ENCODE results near the gene CORO2B. TPM values are rescaled to one million over a fixed set of nuclear protein-coding genes. Genes with fewer than 3 reads are reported as not detected.

Gene CORO2B
- total and polyA plus RNA-seq, 2 of the 4 experiments (the other 2 are of a cell fraction): 9.3 to 39.3 TPM

- TF ChIP-seq USF2 (IDR thresholded peaks at IDR 0.05; ENCODE audit: low read depth, low read length): 0 out of 2 replicates have a peak, but pooled peaks have one; percentile 13
Observed at GRCh38 chr15:68620721-68621527, 42.1 kb downstream of the CORO2B start (continued).

GRCh38 chr15:68621535-68621934, 42.7 kb downstream of the CORO2B start:
- Histone ChIP-seq H3K4me3 (ENCODE audit: insufficient read depth, low read depth, low read length) (no peak overlapping the region), H4K91ac (ENCODE audit: insufficient read depth, low read depth, low read length) (peak overlapping the region; percentile 96), H2BK5ac (ENCODE audit: low read depth, low read length, poor library complexity, severe bottlenecking) (peak overlapping the region; percentile 91), H4K20me1 (ENCODE audit: insufficient read depth, low read length) (peaks cover 3% of the 10 kb centered on the region; the same call in 1 of the 2 replicates), H3K79me1 (ENCODE audit: low read depth in 1 of 2, low read length in 2 of 2) (peaks cover 20 to 82% of the 10 kb centered on the region in 2 experiments), H3K23ac (ENCODE audit: low read depth, low read length) (peak overlapping the region; percentile 96), H3K56ac (ENCODE audit: extremely low read depth, insufficient read depth, low read length) (peak overlapping the region; percentile 30; the same call in 1 of the 2 replicates), H2AK5ac (ENCODE audit: low read depth, low read length) (peak overlapping the region; percentile 95), H3K27me3 (ENCODE audit: control insufficient read depth, insufficient read depth, low read length) (no peaks in the 10 kb centered on the region), H3K27ac (ENCODE audit: insufficient read depth, low read length) (peak overlapping the region; percentile 83), H3K4me2 (ENCODE audit: low read depth, low read length) (peak overlapping the region; percentile 59; the same call in 1 of the 2 replicates), H3K9me3 (ENCODE audit: control insufficient read depth, insufficient read depth, low read length) (no peaks in the 10 kb centered on the region), H3K9ac (ENCODE audit: low read depth, low read length) (peak overlapping the region; percentile 6; the same call in 1 of the 2 replicates), H4K5ac (ENCODE audit: low read depth, low read length) (peak overlapping the region; percentile 62), H3K4ac (ENCODE audit: low read depth, low read length) (peak overlapping the region; percentile 98), H3K18ac (ENCODE audit: low read depth, low read length) (peak overlapping the region; percentile 58), H3K9me1 (ENCODE audit: insufficient read depth, low read length) (peaks cover 38% of the 10 kb centered on the region), H2AFZ (replicated peaks; ENCODE audit: low read length, poor library complexity) (peak overlapping the region; percentile 87), H3K4me1 (ENCODE audit: control insufficient read depth, insufficient read depth, low read length) (peaks cover 36% of the 10 kb centered on the region), H2AK9ac (replicated peaks; ENCODE audit: low read depth, low read length, poor library complexity) (peak overlapping the region; percentile 94), H2BK20ac (ENCODE audit: low read depth, low read length) (peak overlapping the region; percentile 95), H2BK15ac (ENCODE audit: low read depth, low read length) (peak overlapping the region; percentile 93; the same call in 1 of the 3 replicates), H3K14ac (replicated peaks; ENCODE audit: low read depth, low read length) (peak overlapping the region; percentile 98), H2BK120ac (ENCODE audit: low read depth, low read length) (peak overlapping the region; percentile 97), H3K36me3 (ENCODE audit: control insufficient read depth, insufficient read depth, low read length) (no peaks in the 10 kb centered on the region), H4K8ac (ENCODE audit: low read depth in 2 of 2, low read length in 2 of 2) (peak overlapping the region; percentile 26 to 89; a peak in 3 of 4 replicates)
- BruUV-seq (replicated peaks): no TSS peak
- dilution Hi-C loops (cut with HindIII; ENCODE audit: low sequenced_read_pairs, unreplicated experiment) (no loop called here), in situ Hi-C loops (cut with MboI; ENCODE audit: low sequenced_read_pairs) (no loop called here), intact Hi-C loops (cut with micrococcal nuclease) (loop anchor here (2.0 kb wide), 1 partner anchor 15 kb away; no protein-coding TSS in a partner anchor)
- ChIA-PET POLR2A (ENCODE audit: unreplicated experiment) (interaction anchor here (0.6 kb wide), 1 partner anchor 334 kb away, joined by 3 read pairs; no protein-coding TSS in a partner anchor), CTCF (no interaction called here)
- no CpG with 5 or more reads among the region's 1 CpG for WGBS, 2 experiments (ENCODE audit: extremely low coverage in 2 of 2, insufficient read length in 1 of 2)
- DNase-seq (no peak), ATAC-seq (ENCODE audit: low read depth) (no peak)
- TF ChIP-seq BHLHE40 (IDR thresholded peaks at IDR 0.05; ENCODE audit: low read depth, low read length) (no peak), USF2 (IDR thresholded peaks at IDR 0.05; ENCODE audit: low read depth, low read length) (no peak), CEBPB (IDR thresholded peaks at IDR 0.05; ENCODE audit: low read depth, low read length) (no peak), POLR2A (IDR thresholded peaks at IDR 0.05; ENCODE audit: low read depth, low read length) (no peak), CTCF (conservative IDR thresholded peaks at IDR 0.05; ENCODE audit: low read depth, low read length) (no peak), SMC3 (IDR thresholded peaks at IDR 0.05; ENCODE audit: low read depth, low read length) (no peak), MAZ (IDR thresholded peaks at IDR 0.05; ENCODE audit: borderline replicate concordance, low read depth, low read length) (no peak)
